K562 (cell line): ENCODE measurements around the gene RASGRP4. TPM values are rescaled to one million over a fixed set of nuclear protein-coding genes. Genes with fewer than 3 reads are reported as not detected.
A peak's percentile ranks its signal among the peaks of the same experiment; 100 is the strongest.

Experiments used
- ARNT ChIP-seq, 2 experiments: fragments of 450-650 bp; IDR thresholded peaks; 2 replicates each; pipeline ENCODE4 v1.6.1; 2016; ENCODE audit warnings: mild to moderate bottlenecking in 1 of 2
- ATF1 ChIP-seq, 2 experiments: fragments of 450-650 bp in 1 of 2; IDR thresholded peaks; 2 replicates each; pipeline ENCODE4 v1.6.1; 2016; ENCODE audit warnings: missing compliant biosample characterization in 1 of 2, missing genetic modification characterization in 1 of 2
- BHLHE40 ChIP-seq: IDR thresholded peaks from 2 replicates; pipeline ENCODE4 v1.6.1; 2011; ENCODE audit warnings: low read length, improper control_type of control experiment
- EGR1 ChIP-seq: fragments of 450-650 bp; conservative IDR thresholded peaks from 2 replicates; pipeline ENCODE4 v1.6.1; 2017; ENCODE audit warnings: mild to moderate bottlenecking
- ELK1 ChIP-seq: sonication (generic); formaldehyde crosslinking; IDR thresholded peaks from 2 replicates; pipeline ENCODE4 v1.8.1; 2022; ENCODE audit warnings: missing genetic modification reagents
- ETS1 ChIP-seq: conservative IDR thresholded peaks from 2 replicates; pipeline ENCODE4 v1.6.1; 2011; ENCODE audit warnings: low read depth, mild to moderate bottlenecking, low read length; ENCODE audit not compliant: control insufficient read depth
- FOXM1 ChIP-seq, 2 experiments: fragments of 450-650 bp in 1 of 2; sonication (generic) in 1 of 2; formaldehyde crosslinking in 1 of 2; IDR thresholded peaks; 2 replicates each; pipeline versions ENCODE4 v1.6.1 to v1.9.0; 2017 to 2022; ENCODE audit warnings: low read depth in 2 of 2, mild to moderate bottlenecking in 2 of 2, missing genetic modification reagents in 1 of 2, moderate library complexity in 1 of 2
- HNRNPLL ChIP-seq: fragments of 200-400 bp; formaldehyde crosslinking; IDR thresholded peaks from 2 replicates; pipeline ENCODE4 v1.6.1; 2017; ENCODE audit warnings: low read length, low read depth, mild to moderate bottlenecking; ENCODE audit not compliant: poor library complexity, severe bottlenecking
- KDM1A ChIP-seq, 2 experiments: fragments of 450-650 bp; IDR thresholded peaks; 2 replicates each; pipeline ENCODE4 v1.6.1; 2016; ENCODE audit warnings: mild to moderate bottlenecking in 2 of 2
- MCM7 ChIP-seq, 2 experiments: fragments of 450-650 bp; IDR thresholded peaks; 2 replicates each; pipeline ENCODE4 v1.6.1; 2016 to 2018
- NRF1 ChIP-seq, 2 experiments: fragments of 450-650 bp; IDR thresholded peaks in 1 of 2; conservative IDR thresholded peaks in 1 of 2; 2 replicates each; pipeline ENCODE4 v1.6.1; 2014; ENCODE audit warnings: mild to moderate bottlenecking in 2 of 2
- PHF20 ChIP-seq: fragments of 450-650 bp; IDR thresholded peaks from 2 replicates; pipeline ENCODE4 v1.6.1; 2018; ENCODE audit not compliant: partially characterized antibody
- POLR2G ChIP-seq: fragments of 200-400 bp; formaldehyde crosslinking; IDR thresholded peaks from 2 replicates; pipeline ENCODE4 v1.6.1; 2017; ENCODE audit warnings: low read depth, mild to moderate bottlenecking, antibody characterized with exemption, low read length, moderate library complexity
- RCOR1 ChIP-seq, 2 experiments: IDR thresholded peaks; 2 replicates each; pipeline ENCODE4 v1.6.1; 2012; ENCODE audit warnings: low read depth in 2 of 2, low read length in 2 of 2, borderline replicate concordance in 1 of 2, improper control_type of control experiment in 1 of 2
- SMARCA5 ChIP-seq: fragments of 450-650 bp; IDR thresholded peaks from 2 replicates; pipeline ENCODE4 v1.6.1; 2016
- TAF1 ChIP-seq: IDR thresholded peaks from 2 replicates; pipeline ENCODE4 v1.6.1; 2011; ENCODE audit warnings: mild to moderate bottlenecking, low read length, moderate library complexity; ENCODE audit not compliant: insufficient read depth, control insufficient read depth, severe bottlenecking; ENCODE audit errors: extremely low read depth
- TFAP4 ChIP-seq: sonication (generic); formaldehyde crosslinking; IDR thresholded peaks from 2 replicates; pipeline ENCODE4 v1.8.0; 2022; ENCODE audit warnings: missing genetic modification reagents, mild to moderate bottlenecking, moderate library complexity, borderline replicate concordance
- XRCC5 ChIP-seq: fragments of 200-400 bp; formaldehyde crosslinking; IDR thresholded peaks from 2 replicates; pipeline ENCODE4 v1.6.1; 2017; ENCODE audit warnings: low read depth, mild to moderate bottlenecking, low read length
- polyA plus RNA-seq, 8 experiments: library from polyadenylated mRNA; depleted of rRNA in 4 of 8; stranded (reverse) in 5 of 8; unstranded in 3 of 8; fragments of >200 nt; fragmentation: Nextera tagmentation in 2 of 8; fragmentation: Illumina TruSeq in 1 of 8; extraction: Ambion mirVana in 2 of 8; extraction: Trizol in 1 of 8; gene quantifications; 2 replicates each; pipeline versions ENCODE4 v1.2.1 to v1.2.3, GENCODE V29; 2011 to 2014; ENCODE audit warnings: inconsistent platforms in 1 of 8, missing spikeins in 1 of 8
- total RNA-seq, 7 experiments: library from RNA; depleted of rRNA in 6 of 7; stranded (reverse); fragments of >200 nt in 6 of 7; fragmentation: Illumina TruSeq in 2 of 7; extraction: Trizol in 2 of 7; gene quantifications; 2 replicates each; pipeline versions ENCODE4 v1.2.1 to v1.2.3, GENCODE V29; 2011 to 2021; ENCODE audit warnings: low replicate concordance in 1 of 7
- TF ChIP-seq, protein P1 (sequence below), 2 experiments: fragments of 450-650 bp; conservative IDR thresholded peaks; 2 replicates each; pipeline ENCODE4 v1.6.1; 2017; ENCODE audit warnings: mild to moderate bottlenecking in 2 of 2, moderate library complexity in 2 of 2

RASGRP4 gene
- total and polyA plus RNA-seq, 9 of the 15 experiments (the other 6 are each of a cell fraction or from before 2014, with no cell fraction given) = 0.39 to 4.6 (median 3.8) TPM

- peak; percentile 33 for TF ChIP-seq TAF1
- no peak; the same call in 1 of the 2 replicates for TF ChIP-seq EGR1
- 0 out of 2 replicates have a peak, but pooled peaks have one; percentile 21 for TF ChIP-seq TFAP4
- TF ChIP-seq, protein P1, sequence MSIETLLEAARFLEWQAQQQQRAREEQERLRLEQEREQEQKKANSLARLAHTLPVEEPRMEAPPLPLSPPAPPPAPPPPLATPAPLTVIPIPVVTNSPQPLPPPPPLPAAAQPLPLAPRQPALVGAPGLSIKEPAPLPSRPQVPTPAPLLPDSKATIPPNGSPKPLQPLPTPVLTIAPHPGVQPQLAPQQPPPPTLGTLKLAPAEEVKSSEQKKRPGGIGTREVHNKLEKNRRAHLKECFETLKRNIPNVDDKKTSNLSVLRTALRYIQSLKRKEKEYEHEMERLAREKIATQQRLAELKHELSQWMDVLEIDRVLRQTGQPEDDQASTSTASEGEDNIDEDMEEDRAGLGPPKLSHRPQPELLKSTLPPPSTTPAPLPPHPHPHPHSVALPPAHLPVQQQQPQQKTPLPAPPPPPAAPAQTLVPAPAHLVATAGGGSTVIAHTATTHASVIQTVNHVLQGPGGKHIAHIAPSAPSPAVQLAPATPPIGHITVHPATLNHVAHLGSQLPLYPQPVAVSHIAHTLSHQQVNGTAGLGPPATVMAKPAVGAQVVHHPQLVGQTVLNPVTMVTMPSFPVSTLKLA (conservative IDR thresholded peaks at IDR 0.05) = peak in 1 of 2 experiments; percentile 40; a peak in 1 of 4 replicates
- peak; percentile 74; the same call in 1 of the 2 replicates for TF ChIP-seq SMARCA5
- TF ChIP-seq ELK1 (CRISPR knock-in tag) = no peak
- TF ChIP-seq XRCC5 = 0 out of 2 replicates have a peak, but pooled peaks have one; percentile 11
- no peak for TF ChIP-seq MCM7 (IDR thresholded peaks at IDR 0.05)
- peak; percentile 25 to 36; a peak in 2 of 4 replicates for TF ChIP-seq NRF1 (conservative IDR thresholded peaks at IDR 0.05 in 1 of 2, IDR thresholded peaks at IDR 0.05 in 1 of 2)
- peak; percentile 27 for TF ChIP-seq PHF20
- 0 out of 2 replicates have a peak, but pooled peaks have one; percentile 23 for TF ChIP-seq ETS1
- 0 out of 2 replicates have a peak, but pooled peaks have one; percentile 7 for TF ChIP-seq BHLHE40
- peak; percentile 60 for TF ChIP-seq POLR2G
- TF ChIP-seq HNRNPLL = peak; percentile 67
- TF ChIP-seq FOXM1 (IDR thresholded peaks at IDR 0.05; ENCODE audit: low read depth) = 0 out of 2 replicates have a peak, but pooled peaks have one; percentile 28
- TF ChIP-seq FOXM1 (CRISPR knock-in tag; IDR thresholded peaks at IDR 0.05; ENCODE audit: low read depth) = no peak
- TF ChIP-seq KDM1A (IDR thresholded peaks at IDR 0.05) = peak; percentile 89 to 92
- TF ChIP-seq RCOR1 (IDR thresholded peaks at IDR 0.05; ENCODE audit: borderline replicate concordance in 1 of 2, low read depth in 2 of 2, low read length in 2 of 2) = peak in 1 of 2 experiments; percentile 64; a peak in 1 of 4 replicates
- 0 out of 4 replicates have a peak, but pooled peaks of 1 of the 2 experiments have one; percentile 46 for TF ChIP-seq ARNT (IDR thresholded peaks at IDR 0.05)
- TF ChIP-seq ATF1 (CRISPR knock-in tag; IDR thresholded peaks at IDR 0.05) = no peak
- peak; percentile 23; the same call in 1 of the 2 replicates for TF ChIP-seq ATF1 (tag; IDR thresholded peaks at IDR 0.05)
These were observed 7.3 kb upstream of the RASGRP4 start, which contains the start of gene RYR1 (continued) for GRCh38 chr19:38433268-38433733.
